Upper lobe of right lung (tissue), 1 donor: ENCODE results near the gene ZBTB46. TPM values are rescaled to one million over a fixed set of nuclear protein-coding genes. Genes with fewer than 3 reads are reported as not detected.
"Not testable (repeated sequence)": the region's sequence is repeated elsewhere in the genome, so short reads cannot be mapped to it uniquely, and the experiment has no call there.

ENCODE experiments used
- ATAC-seq: fragments of 200-7000 bp; cut with Tn5 transposase; one replicate; pipeline ENCODE4 v1.9.1; 2020; ENCODE audit warnings: mild to moderate bottlenecking, moderate library complexity
- DNase-seq: peaks from one replicate; pipeline ENCODE4 v3.0.0-alpha.2; 2020
- H3K27ac ChIP-seq: fragments of 200-600 bp; one replicate; pipeline ENCODE4 v1.8.0; 2022
- H3K27me3 ChIP-seq: fragments of 200-600 bp; one replicate; pipeline ENCODE4 v1.8.0; 2022; ENCODE audit warnings: mild to moderate bottlenecking
- H3K36me3 ChIP-seq: fragments of 200-600 bp; one replicate; pipeline ENCODE4 v1.8.0; 2022
- H3K4me1 ChIP-seq: fragments of 200-600 bp; one replicate; pipeline ENCODE4 v1.8.0; 2022
- H3K4me3 ChIP-seq: fragments of 200-600 bp; one replicate; pipeline ENCODE4 v1.8.0; 2022; ENCODE audit warnings: mild to moderate bottlenecking
- H3K9me3 ChIP-seq: fragments of 200-600 bp; one replicate; pipeline ENCODE4 v1.8.0; 2022
- intact Hi-C: fragments of 100-400 bp; cut with DNase I; formaldehyde crosslinking; loops from one replicate; pipeline ENCODE4 v1.11.0; 2022
- total RNA-seq: library from RNA; stranded (reverse); fragmentation: NEBNext Ultra II Directional; extraction: Animal tissue kit (Norgen Biotek cat#: 25700); gene quantifications from one replicate; pipeline ENCODE4 v1.2.1, GENCODE V29; 2021
- TF ChIP-seq, protein P1 (sequence below): fragments of 200-600 bp; IDR thresholded peaks from one replicate; pipeline ENCODE4 v1.8.0; 2022; ENCODE audit warnings: antibody characterized with exemption
- donor health status: DM: no; HTN: yes; CAD: no; lungs with severe emphysema.

ZBTB46 gene
- total RNA-seq, 1 donor from 2014 or later = 19.7 TPM

GRCh38 chr20:63733579-63734081 lies 97.4 kb downstream of the ZBTB46 start:
- DNase-seq (no peak), ATAC-seq (no peak)
- Histone ChIP-seq H3K27me3 (no peaks in the 10 kb centered on the region), H3K4me3 (no peak overlapping the region), H3K4me1 (peaks cover 16% of the 10 kb centered on the region), H3K36me3 (peaks cover 27% of the 10 kb centered on the region), H3K9me3 (no peaks in the 10 kb centered on the region), H3K27ac (no peak overlapping the region)
- TF ChIP-seq, protein P1, sequence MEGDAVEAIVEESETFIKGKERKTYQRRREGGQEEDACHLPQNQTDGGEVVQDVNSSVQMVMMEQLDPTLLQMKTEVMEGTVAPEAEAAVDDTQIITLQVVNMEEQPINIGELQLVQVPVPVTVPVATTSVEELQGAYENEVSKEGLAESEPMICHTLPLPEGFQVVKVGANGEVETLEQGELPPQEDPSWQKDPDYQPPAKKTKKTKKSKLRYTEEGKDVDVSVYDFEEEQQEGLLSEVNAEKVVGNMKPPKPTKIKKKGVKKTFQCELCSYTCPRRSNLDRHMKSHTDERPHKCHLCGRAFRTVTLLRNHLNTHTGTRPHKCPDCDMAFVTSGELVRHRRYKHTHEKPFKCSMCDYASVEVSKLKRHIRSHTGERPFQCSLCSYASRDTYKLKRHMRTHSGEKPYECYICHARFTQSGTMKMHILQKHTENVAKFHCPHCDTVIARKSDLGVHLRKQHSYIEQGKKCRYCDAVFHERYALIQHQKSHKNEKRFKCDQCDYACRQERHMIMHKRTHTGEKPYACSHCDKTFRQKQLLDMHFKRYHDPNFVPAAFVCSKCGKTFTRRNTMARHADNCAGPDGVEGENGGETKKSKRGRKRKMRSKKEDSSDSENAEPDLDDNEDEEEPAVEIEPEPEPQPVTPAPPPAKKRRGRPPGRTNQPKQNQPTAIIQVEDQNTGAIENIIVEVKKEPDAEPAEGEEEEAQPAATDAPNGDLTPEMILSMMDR = no peak
- intact Hi-C loops = no loop called here

GRCh38 chr20:63733117-63733516 lies 97.9 kb downstream of the ZBTB46 start:
- Histone ChIP-seq H3K4me1 (peaks cover 16% of the 10 kb centered on the region), H3K27me3 (no peaks in the 10 kb centered on the region), H3K27ac (no peak overlapping the region), H3K4me3 (no peak overlapping the region), H3K36me3 (peaks cover 27% of the 10 kb centered on the region), H3K9me3 (no peaks in the 10 kb centered on the region)
- ATAC-seq = no peak
- TF ChIP-seq, protein P1 = no peak
- intact Hi-C loops = no loop called here
- no peak for DNase-seq

DNA sequence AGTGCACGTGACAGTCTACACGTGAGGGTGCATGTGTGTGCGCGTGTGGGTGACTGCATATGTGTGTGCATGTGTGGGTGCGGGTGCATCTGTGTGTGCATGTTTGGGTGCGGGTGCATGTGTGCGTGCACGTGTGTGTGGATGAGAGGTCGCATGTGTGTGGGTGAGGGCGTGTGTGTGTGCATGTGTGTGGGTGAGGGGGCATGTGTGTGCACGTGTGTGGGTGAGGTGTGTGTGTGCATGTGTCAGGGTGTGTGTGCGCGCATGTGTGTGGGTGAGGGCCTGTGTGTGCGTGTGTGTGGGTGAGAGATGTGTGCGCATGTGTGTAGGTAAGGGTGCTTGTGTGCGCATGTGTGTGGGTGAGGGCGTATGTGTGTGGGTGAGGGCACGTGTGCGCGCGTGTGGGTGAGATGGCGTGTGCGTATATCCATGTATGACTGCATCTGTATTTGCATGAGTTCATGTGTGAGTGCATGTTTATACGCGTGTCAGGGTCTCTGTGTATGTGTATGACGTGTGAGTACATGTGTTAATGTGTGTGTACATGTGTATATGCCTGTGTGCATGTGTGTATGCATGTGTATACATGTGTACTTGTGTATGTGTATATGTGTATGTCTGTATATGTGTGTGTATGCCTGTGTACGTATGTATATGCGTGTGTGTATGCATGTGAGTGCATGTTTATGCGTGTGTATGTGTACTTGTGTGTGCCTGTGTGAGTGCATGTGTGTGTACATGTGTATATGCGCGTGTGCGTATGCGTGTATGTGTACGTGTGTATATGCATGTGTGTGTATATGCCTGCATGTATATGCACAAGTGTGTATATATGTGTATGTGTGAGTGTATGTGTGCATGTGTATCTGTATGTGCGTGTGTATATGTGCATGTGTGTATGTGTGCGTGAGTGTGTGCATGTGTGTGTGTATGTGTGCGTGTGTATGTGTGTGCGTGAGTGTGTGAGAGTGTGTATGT lies 98.7 kb downstream of the ZBTB46 start:
- no peaks in the 10 kb centered on the region for H3K27me3 ChIP-seq
- DNase-seq (no peak), ATAC-seq (no peak)
- no peak overlapping the region for H3K4me3 ChIP-seq
- H3K27ac ChIP-seq = no peak overlapping the region
- TF ChIP-seq, protein P1 = no peak
- peaks cover 14% of the 10 kb centered on the region for H3K4me1 ChIP-seq
- peaks cover 27% of the 10 kb centered on the region for H3K36me3 ChIP-seq
- no peaks in the 10 kb centered on the region for H3K9me3 ChIP-seq
- intact Hi-C loops = no loop called here

DNA sequence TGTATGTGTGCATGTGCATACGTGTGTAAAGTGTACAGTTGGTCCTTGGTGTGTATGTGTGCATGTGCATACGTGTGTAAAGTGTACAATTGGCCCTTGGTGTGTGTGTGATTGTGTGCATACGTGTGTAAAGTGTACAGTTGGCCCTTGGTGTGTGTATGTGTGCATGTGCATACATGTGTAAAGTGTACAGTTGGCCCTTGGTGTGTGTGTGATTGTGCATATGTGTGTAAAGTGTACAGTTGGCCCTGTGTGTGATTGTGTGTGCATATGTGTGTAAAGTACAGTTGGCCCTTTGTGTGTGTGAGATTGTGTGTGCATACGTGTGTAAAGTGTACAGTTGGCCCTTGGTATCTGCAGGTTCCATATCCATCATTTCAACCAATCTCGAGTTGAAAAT lies 99.7 kb downstream of the ZBTB46 start:
- Histone ChIP-seq H3K27ac (no peak overlapping the region), H3K4me3 (no peak overlapping the region), H3K4me1 (peaks cover 12% of the 10 kb centered on the region), H3K9me3 (no peaks in the 10 kb centered on the region), H3K36me3 (peaks cover 27% of the 10 kb centered on the region), H3K27me3 (no peaks in the 10 kb centered on the region)
- intact Hi-C loops = no loop called here
- TF ChIP-seq, protein P1 = no peak
- DNase-seq (no peak), ATAC-seq (no peak)

- H3K27ac ChIP-seq, ATAC-seq, H3K4me3 ChIP-seq, H3K27me3 ChIP-seq, intact Hi-C loops, H3K9me3 ChIP-seq, DNase-seq: not testable (repeated sequence)
- Histone ChIP-seq H3K36me3 (peaks cover 18% of the 10 kb centered on the region), H3K4me1 (peaks cover 12% of the 10 kb centered on the region)
Measured at GRCh38 chr20:63730189-63730733, 100.8 kb downstream of the ZBTB46 start.

DNA sequence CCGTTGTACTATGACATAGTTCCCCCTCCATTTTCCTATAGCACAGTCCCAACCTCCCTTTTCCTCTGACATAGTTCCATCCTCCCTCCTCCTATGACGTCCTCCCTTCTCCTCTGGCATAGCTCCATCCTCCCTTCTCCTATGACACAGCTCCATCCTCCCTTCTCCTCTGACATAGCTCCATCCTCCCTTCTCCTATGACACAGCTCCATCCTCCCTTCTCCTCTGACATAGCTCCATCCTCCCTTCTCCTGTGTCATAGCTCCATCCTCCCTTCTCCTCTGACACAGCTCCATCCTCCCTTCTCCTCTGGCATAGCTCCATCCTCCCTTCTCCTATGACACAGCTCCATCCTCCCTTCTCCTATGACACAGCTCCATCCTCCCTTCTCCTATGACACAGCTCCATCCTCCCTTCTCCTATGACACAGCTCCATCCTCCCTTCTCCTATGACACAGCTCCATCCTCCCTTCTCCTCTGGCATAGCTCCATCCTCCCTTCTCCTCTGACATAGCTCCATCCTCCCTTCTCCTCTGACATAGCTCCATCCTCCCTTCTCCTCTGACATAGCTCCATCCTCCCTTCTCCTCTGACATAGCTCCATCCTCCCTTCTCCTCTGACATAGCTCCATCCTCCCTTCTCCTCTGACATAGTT lies 108.0 kb downstream of the ZBTB46 start:
- H3K4me1 ChIP-seq, DNase-seq: not testable (repeated sequence)

More for the DNA sequence above, 108.0 kb downstream of the ZBTB46 start:
- H3K27me3 ChIP-seq, H3K27ac ChIP-seq, intact Hi-C loops, ATAC-seq, H3K4me3 ChIP-seq: not testable (repeated sequence)
- H3K9me3 ChIP-seq = peaks cover 12% of the 10 kb centered on the region
- H3K36me3 ChIP-seq = peaks cover 22% of the 10 kb centered on the region
